ENCODE results near the gene CRKL.

DNA sequence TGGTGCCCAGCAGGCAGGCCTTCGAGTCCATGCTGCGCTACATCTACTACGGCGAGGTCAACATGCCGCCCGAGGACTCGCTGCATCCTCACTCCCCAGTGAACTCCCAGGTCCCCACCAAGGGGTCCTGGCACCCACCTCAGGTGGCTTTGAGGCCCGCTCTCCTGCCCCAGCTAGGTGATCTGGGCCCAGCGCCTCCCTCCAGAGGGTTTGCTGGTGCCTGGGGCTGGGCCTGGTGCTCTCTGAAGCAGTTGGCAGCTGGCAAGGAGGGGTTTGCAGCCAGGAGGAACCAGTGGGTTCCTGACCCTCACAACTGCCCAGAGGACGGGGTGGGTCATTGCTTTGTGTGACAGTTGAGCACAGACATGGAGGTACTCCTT is 78.8 kb downstream of the CRKL start:
- TF ChIP-seq ZNF777 (tag by site-specific recombination; IDR thresholded peaks at IDR 0.05; ENCODE audit: borderline replicate concordance) (no peak), ZNF768 (tag by site-specific recombination; IDR thresholded peaks at IDR 0.05) (no peak), SP2 (tag by site-specific recombination; IDR thresholded peaks at IDR 0.05) (no peak), ZNF175 (tag by site-specific recombination; IDR thresholded peaks at IDR 0.05) (no peak), ZNF544 (tag by site-specific recombination; IDR thresholded peaks at IDR 0.05) (no peak), ZNF280D (tag by site-specific recombination; IDR thresholded peaks at IDR 0.05) (no peak)
- TF ChIP-seq, protein P1, sequence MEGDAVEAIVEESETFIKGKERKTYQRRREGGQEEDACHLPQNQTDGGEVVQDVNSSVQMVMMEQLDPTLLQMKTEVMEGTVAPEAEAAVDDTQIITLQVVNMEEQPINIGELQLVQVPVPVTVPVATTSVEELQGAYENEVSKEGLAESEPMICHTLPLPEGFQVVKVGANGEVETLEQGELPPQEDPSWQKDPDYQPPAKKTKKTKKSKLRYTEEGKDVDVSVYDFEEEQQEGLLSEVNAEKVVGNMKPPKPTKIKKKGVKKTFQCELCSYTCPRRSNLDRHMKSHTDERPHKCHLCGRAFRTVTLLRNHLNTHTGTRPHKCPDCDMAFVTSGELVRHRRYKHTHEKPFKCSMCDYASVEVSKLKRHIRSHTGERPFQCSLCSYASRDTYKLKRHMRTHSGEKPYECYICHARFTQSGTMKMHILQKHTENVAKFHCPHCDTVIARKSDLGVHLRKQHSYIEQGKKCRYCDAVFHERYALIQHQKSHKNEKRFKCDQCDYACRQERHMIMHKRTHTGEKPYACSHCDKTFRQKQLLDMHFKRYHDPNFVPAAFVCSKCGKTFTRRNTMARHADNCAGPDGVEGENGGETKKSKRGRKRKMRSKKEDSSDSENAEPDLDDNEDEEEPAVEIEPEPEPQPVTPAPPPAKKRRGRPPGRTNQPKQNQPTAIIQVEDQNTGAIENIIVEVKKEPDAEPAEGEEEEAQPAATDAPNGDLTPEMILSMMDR (tag by site-specific recombination; IDR thresholded peaks at IDR 0.05): no peak
- TF ChIP-seq, protein P2, sequence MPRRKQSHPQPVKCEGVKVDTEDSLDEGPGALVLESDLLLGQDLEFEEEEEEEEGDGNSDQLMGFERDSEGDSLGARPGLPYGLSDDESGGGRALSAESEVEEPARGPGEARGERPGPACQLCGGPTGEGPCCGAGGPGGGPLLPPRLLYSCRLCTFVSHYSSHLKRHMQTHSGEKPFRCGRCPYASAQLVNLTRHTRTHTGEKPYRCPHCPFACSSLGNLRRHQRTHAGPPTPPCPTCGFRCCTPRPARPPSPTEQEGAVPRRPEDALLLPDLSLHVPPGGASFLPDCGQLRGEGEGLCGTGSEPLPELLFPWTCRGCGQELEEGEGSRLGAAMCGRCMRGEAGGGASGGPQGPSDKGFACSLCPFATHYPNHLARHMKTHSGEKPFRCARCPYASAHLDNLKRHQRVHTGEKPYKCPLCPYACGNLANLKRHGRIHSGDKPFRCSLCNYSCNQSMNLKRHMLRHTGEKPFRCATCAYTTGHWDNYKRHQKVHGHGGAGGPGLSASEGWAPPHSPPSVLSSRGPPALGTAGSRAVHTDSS (tag by site-specific recombination; IDR thresholded peaks at IDR 0.05): no peak

All from HEK293 (cell line).